Fibroblast of lung (primary cell): ENCODE results near the gene PIK3CA.

Experiments
- EZH2 ChIP-seq: IDR thresholded peaks from 2 replicates; pipeline ENCODE4 v1.5.1; 2012; ENCODE audit warnings: low read length, control low read depth, mild to moderate bottlenecking; ENCODE audit errors: missing control alignments
- TF ChIP-seq, protein P1 (sequence below), 2 donors: IDR thresholded peaks in 1 of 2; conservative IDR thresholded peaks in 1 of 2; 1 replicate in 1 of 2; 2 replicates in 1 of 2; pipeline ENCODE4 v1.5.1; 2011 to 2012; ENCODE audit warnings: low read length in 2 of 2, control low read depth in 1 of 2, inconsistent platforms in 1 of 2, low read depth in 1 of 2, mild to moderate bottlenecking in 1 of 2

DNA sequence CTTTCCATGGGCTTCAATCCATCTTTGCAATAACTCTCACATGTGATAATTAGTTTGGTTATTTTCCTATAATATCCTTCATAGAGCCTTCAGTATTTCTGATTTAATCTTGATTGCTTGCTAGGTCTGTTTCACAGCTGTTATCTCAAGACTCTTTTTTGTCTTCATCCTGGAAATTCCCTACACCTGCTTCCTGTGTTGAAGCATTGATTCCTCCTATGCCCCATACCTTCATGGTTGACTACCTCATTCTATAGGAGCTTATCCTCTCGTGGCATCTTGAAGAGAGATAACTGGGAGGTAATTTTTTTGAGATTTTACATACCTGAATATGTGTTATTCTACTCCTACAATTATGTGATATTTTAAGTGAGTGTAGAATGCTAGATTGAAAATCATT lies 26.7 kb downstream of the PIK3CA start:
- TF ChIP-seq, protein P1, sequence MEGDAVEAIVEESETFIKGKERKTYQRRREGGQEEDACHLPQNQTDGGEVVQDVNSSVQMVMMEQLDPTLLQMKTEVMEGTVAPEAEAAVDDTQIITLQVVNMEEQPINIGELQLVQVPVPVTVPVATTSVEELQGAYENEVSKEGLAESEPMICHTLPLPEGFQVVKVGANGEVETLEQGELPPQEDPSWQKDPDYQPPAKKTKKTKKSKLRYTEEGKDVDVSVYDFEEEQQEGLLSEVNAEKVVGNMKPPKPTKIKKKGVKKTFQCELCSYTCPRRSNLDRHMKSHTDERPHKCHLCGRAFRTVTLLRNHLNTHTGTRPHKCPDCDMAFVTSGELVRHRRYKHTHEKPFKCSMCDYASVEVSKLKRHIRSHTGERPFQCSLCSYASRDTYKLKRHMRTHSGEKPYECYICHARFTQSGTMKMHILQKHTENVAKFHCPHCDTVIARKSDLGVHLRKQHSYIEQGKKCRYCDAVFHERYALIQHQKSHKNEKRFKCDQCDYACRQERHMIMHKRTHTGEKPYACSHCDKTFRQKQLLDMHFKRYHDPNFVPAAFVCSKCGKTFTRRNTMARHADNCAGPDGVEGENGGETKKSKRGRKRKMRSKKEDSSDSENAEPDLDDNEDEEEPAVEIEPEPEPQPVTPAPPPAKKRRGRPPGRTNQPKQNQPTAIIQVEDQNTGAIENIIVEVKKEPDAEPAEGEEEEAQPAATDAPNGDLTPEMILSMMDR (conservative IDR thresholded peaks at IDR 0.05 in 1 of 2, IDR thresholded peaks at IDR 0.05 in 1 of 2; ENCODE audit: low read depth in 1 of 2, low read length in 2 of 2), result no peak
- TF ChIP-seq EZH2, result no peak
